ENCODE measurements around the gene MRPL47. TPM values are rescaled to one million over a fixed set of nuclear protein-coding genes. Genes with fewer than 3 reads are reported as not detected.
A peak's percentile ranks its signal among the peaks of the same experiment; 100 is the strongest.

The MRPL47 gene
- total RNA-seq, 2 experiments from 2014 or later: 51.4 to 54.0 TPM

- CTCF ChIA-PET: interaction anchor here (0.7 to 1.1 kb wide), 2 partner anchors 9 to 172 kb away, joined by 3 read pairs; no protein-coding TSS in a partner anchor
- DNase-seq: no peak
- POLR2A ChIA-PET: interaction anchor here (0.6 kb wide), 1 partner anchor 26 kb away, joined by 3 read pairs; no protein-coding TSS in a partner anchor
- no peak overlapping the region for H3K4me3 Mint-ChIP-seq
- no peaks in the 10 kb centered on the region for H3K9me3 Mint-ChIP-seq
- H3K27ac Mint-ChIP-seq: peak overlapping the region; percentile 50
- peaks cover 43% of the 10 kb centered on the region for H3K36me3 Mint-ChIP-seq
- intact Hi-C loops (cut with micrococcal nuclease): loop anchor here (2.0 kb wide), 1 partner anchor 24 kb away; no protein-coding TSS in a partner anchor
- H3K4me1 Mint-ChIP-seq (ENCODE audit: low read depth): peaks cover 10% of the 10 kb centered on the region
- no peaks in the 10 kb centered on the region for H3K27me3 Mint-ChIP-seq
Observed at GRCh38 chr3:179589143-179589542, 15.3 kb downstream of the MRPL47 start.

- Mint-ChIP-seq H3K27me3 (no peaks in the 10 kb centered on the region), H3K4me3 (no peak overlapping the region), H3K27ac (no peak overlapping the region), H3K36me3 (peaks cover 43% of the 10 kb centered on the region), H3K4me1 (ENCODE audit: low read depth) (no peaks in the 10 kb centered on the region), H3K9me3 (no peaks in the 10 kb centered on the region)
- DNase-seq: no peak
- intact Hi-C loops (cut with micrococcal nuclease): no loop called here
- ChIA-PET CTCF (no interaction called here), POLR2A (no interaction called here)
Observed at GRCh38 chr3:179580992-179581391, 23.4 kb downstream of the MRPL47 start.

GRCh38 chr3:179565496-179565895 is 38.9 kb downstream of the MRPL47 start:
- intact Hi-C loops (cut with micrococcal nuclease): loop anchor here (2.0 kb wide), 1 partner anchor 23 kb away; no protein-coding TSS in a partner anchor
- Mint-ChIP-seq H3K36me3 (peaks cover 10% of the 10 kb centered on the region), H3K4me1 (ENCODE audit: low read depth) (peaks cover 32% of the 10 kb centered on the region), H3K27ac (peak overlapping the region; percentile 30), H3K27me3 (no peaks in the 10 kb centered on the region), H3K4me3 (no peak overlapping the region), H3K9me3 (no peaks in the 10 kb centered on the region)
- CTCF ChIA-PET: no interaction called here
- POLR2A ChIA-PET: interaction anchor here (1.3 kb wide), 1 partner anchor 546 kb away, joined by 5 read pairs; no protein-coding TSS in a partner anchor
- DNase-seq: no peak

GRCh38 chr3:179563271-179563783 is 41.1 kb downstream of the MRPL47 start:
- Mint-ChIP-seq H3K4me3 (peak overlapping the region; percentile 98), H3K36me3 (peaks cover 3% of the 10 kb centered on the region), H3K4me1 (ENCODE audit: low read depth) (peaks cover 28% of the 10 kb centered on the region), H3K27me3 (peaks cover 2% of the 10 kb centered on the region), H3K9me3 (no peaks in the 10 kb centered on the region), H3K27ac (peak overlapping the region; percentile 98)
- intact Hi-C loops (cut with micrococcal nuclease): loop anchor here (1.0 to 5.0 kb wide), 5 partner anchors 113 to 1349 kb away; partner anchors contain the start of genes FXR1, GNB4, MFN1 and ZMAT3
- CTCF ChIA-PET: interaction anchor here (1.0 to 1.1 kb wide), 2 partner anchors 87 to 458 kb away, joined by 3 read pairs; no protein-coding TSS in a partner anchor
- POLR2A ChIA-PET: interaction anchor here (0.8 to 1.6 kb wide), 5 partner anchors 26 to 414 kb away, joined by 3 to 8 read pairs (median 3); partner anchors contain the start of genes MRPL47 and NDUFB5
- DNase-seq: peak; percentile 83

GRCh38 chr3:179562591-179563270 is 41.7 kb downstream of the MRPL47 start, which contains the start of gene ACTL6A:
Gene ACTL6A (plus strand): TSS chr3:179562926. CDS start chr3:179563093, 167 bp downstream.
- H3K27me3 Mint-ChIP-seq: peaks cover 2% of the 10 kb centered on the region
- POLR2A ChIA-PET: interaction anchor here (0.5 to 1.6 kb wide), 7 partner anchors 11 to 414 kb away, joined by 3 to 8 read pairs (median 3); partner anchors contain the start of genes MRPL47 and NDUFB5

GRCh38 chr3:179560791-179561190 is 43.6 kb downstream of the MRPL47 start:
- intact Hi-C loops (cut with micrococcal nuclease): loop anchor here (5.0 kb wide), 1 partner anchor 1352 kb away; the partner anchor contains the start of gene FXR1
- ChIA-PET CTCF (no interaction called here), POLR2A (interaction anchor here (0.6 to 0.8 kb wide), 2 partner anchors 15 to 238 kb away, joined by 3 to 4 read pairs; partner anchors contain the start of gene ZNF639)
- no peak overlapping the region for H3K4me3 Mint-ChIP-seq
- peaks cover 22% of the 10 kb centered on the region for H3K4me1 Mint-ChIP-seq (ENCODE audit: low read depth)
- no peak overlapping the region for H3K27ac Mint-ChIP-seq
- DNase-seq: no peak
- no peaks in the 10 kb centered on the region for H3K9me3 Mint-ChIP-seq
- peaks cover 3% of the 10 kb centered on the region for H3K36me3 Mint-ChIP-seq
- H3K27me3 Mint-ChIP-seq: peaks cover 2% of the 10 kb centered on the region

More at GRCh38 chr3:179562591-179563270, 41.7 kb downstream of the MRPL47 start, which contains the start of gene ACTL6A:
- CTCF ChIA-PET: interaction anchor here (1.0 to 1.3 kb wide), 3 partner anchors 87 to 548 kb away, joined by 3 read pairs; no protein-coding TSS in a partner anchor
- peak within 1 kb of the TSS; percentile 98 for H3K4me3 Mint-ChIP-seq
- no peaks in the 10 kb centered on the region for H3K9me3 Mint-ChIP-seq
- peaks cover 28% of the 10 kb centered on the region for H3K4me1 Mint-ChIP-seq (ENCODE audit: low read depth)
- intact Hi-C loops (cut with micrococcal nuclease): loop anchor here (1.0 to 5.0 kb wide), 11 partner anchors 42 to 1350 kb away; partner anchors contain the start of genes FXR1, GNB4, MFN1 and MRPL47
- peak within 1 kb of the TSS; percentile 98 for H3K27ac Mint-ChIP-seq
- DNase-seq: peak; percentile 99
- peaks cover 3% of the 10 kb centered on the region for H3K36me3 Mint-ChIP-seq

GRCh38 chr3:179558742-179559364 is 45.6 kb downstream of the MRPL47 start:
- intact Hi-C loops (cut with micrococcal nuclease): loop anchor here (1.0 kb wide), 3 partner anchors 113 to 544 kb away; no protein-coding TSS in a partner anchor
- H3K9me3 Mint-ChIP-seq: no peaks in the 10 kb centered on the region
- H3K36me3 Mint-ChIP-seq: peaks cover 2% of the 10 kb centered on the region
- ChIA-PET POLR2A (no interaction called here), CTCF (interaction anchor here (0.7 to 1.2 kb wide), 3 partner anchors 92 to 207 kb away, joined by 3 to 4 read pairs (median 3); no protein-coding TSS in a partner anchor)
- no peak overlapping the region for H3K27ac Mint-ChIP-seq
- DNase-seq: peak; percentile 69
- peaks cover 2% of the 10 kb centered on the region for H3K27me3 Mint-ChIP-seq
- H3K4me3 Mint-ChIP-seq: no peak overlapping the region
- peaks cover 7% of the 10 kb centered on the region for H3K4me1 Mint-ChIP-seq (ENCODE audit: low read depth)

- Mint-ChIP-seq H3K27ac (no peak overlapping the region), H3K36me3 (no peaks in the 10 kb centered on the region), H3K27me3 (peaks cover 1% of the 10 kb centered on the region), H3K4me1 (ENCODE audit: low read depth) (no peaks in the 10 kb centered on the region), H3K9me3 (no peaks in the 10 kb centered on the region), H3K4me3 (no peak overlapping the region)
- intact Hi-C loops (cut with micrococcal nuclease): no loop called here
- no peak for DNase-seq
- ChIA-PET CTCF (no interaction called here), POLR2A (interaction anchor here (0.6 kb wide), 1 partner anchor 11 kb away, joined by 3 read pairs; the partner anchor contains the start of gene ACTL6A)
Observed at GRCh38 chr3:179551349-179552105, 52.9 kb downstream of the MRPL47 start.

GRCh38 chr3:179546814-179547241 is 57.6 kb downstream of the MRPL47 start:
- POLR2A ChIA-PET: no interaction called here
- CTCF ChIA-PET: interaction anchor here (1.1 kb wide), 1 partner anchor 12 kb away, joined by 3 read pairs; no protein-coding TSS in a partner anchor
- no peaks in the 10 kb centered on the region for H3K36me3 Mint-ChIP-seq
- no peak overlapping the region for H3K4me3 Mint-ChIP-seq
- H3K27me3 Mint-ChIP-seq: peaks cover 5% of the 10 kb centered on the region
- no peaks in the 10 kb centered on the region for H3K9me3 Mint-ChIP-seq
- intact Hi-C loops (cut with micrococcal nuclease): no loop called here
- no peak overlapping the region for H3K27ac Mint-ChIP-seq
- no peak for DNase-seq
- H3K4me1 Mint-ChIP-seq (ENCODE audit: low read depth): no peaks in the 10 kb centered on the region

- no peak overlapping the region for H3K27ac Mint-ChIP-seq
- intact Hi-C loops (cut with micrococcal nuclease): no loop called here
- no peaks in the 10 kb centered on the region for H3K4me1 Mint-ChIP-seq (ENCODE audit: low read depth)
- peaks cover 5% of the 10 kb centered on the region for H3K27me3 Mint-ChIP-seq
- H3K9me3 Mint-ChIP-seq: no peaks in the 10 kb centered on the region
- no peaks in the 10 kb centered on the region for H3K36me3 Mint-ChIP-seq
- ChIA-PET POLR2A (no interaction called here), CTCF (interaction anchor here (0.7 kb wide), 1 partner anchor 198 kb away, joined by 3 read pairs; no protein-coding TSS in a partner anchor)
- no peak for DNase-seq
- no peak overlapping the region for H3K4me3 Mint-ChIP-seq
Observed at GRCh38 chr3:179544981-179545645, 59.3 kb downstream of the MRPL47 start.

GRCh38 chr3:179542375-179542774 is 62.1 kb downstream of the MRPL47 start:
- POLR2A ChIA-PET: no interaction called here
- no peaks in the 10 kb centered on the region for H3K9me3 Mint-ChIP-seq

More at GRCh38 chr3:179542375-179542774, 62.1 kb downstream of the MRPL47 start:
- no peak overlapping the region for H3K27ac Mint-ChIP-seq
- no peaks in the 10 kb centered on the region for H3K4me1 Mint-ChIP-seq (ENCODE audit: low read depth)
- DNase-seq: no peak
- intact Hi-C loops (cut with micrococcal nuclease): no loop called here
- H3K4me3 Mint-ChIP-seq: no peak overlapping the region
- no peaks in the 10 kb centered on the region for H3K36me3 Mint-ChIP-seq
- CTCF ChIA-PET: no interaction called here
- H3K27me3 Mint-ChIP-seq: peaks cover 6% of the 10 kb centered on the region
